ENCODE data around the gene LMTK2.
A peak's percentile ranks its signal among the peaks of the same experiment; 100 is the strongest.

LMTK2 gene

DNA sequence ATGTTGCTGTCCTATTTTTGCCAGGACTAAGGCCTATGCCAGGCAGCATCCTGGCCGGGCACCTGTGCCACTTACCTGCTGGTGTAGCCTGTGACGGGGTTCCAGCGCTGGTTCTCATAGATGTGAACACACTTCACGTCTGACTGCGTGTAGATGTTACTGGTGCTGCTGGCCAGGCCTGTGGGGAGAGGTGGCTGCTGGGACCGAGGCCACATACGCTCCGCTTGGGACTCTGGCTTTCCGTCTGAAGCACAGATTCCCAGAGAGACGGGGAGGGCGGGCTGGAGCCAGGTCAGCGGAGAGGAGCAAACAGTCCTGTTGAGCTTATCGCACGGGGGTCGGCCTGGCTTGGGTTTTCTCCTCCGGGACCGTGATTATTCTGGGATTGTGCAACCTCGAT, 121.3 kb downstream of the LMTK2 start:
- H3K27me3 ChIP-seq (replicated peaks; ENCODE audit: control insufficient read depth, insufficient read depth, low read length) = no peaks in the 10 kb centered on the region
- peaks cover 11% of the 10 kb centered on the region for H3K36me3 ChIP-seq (ENCODE audit: control insufficient read depth, insufficient read depth, low read length, severe bottlenecking)
- no peak for DNase-seq (ENCODE audit: low read depth)
- no peaks in the 10 kb centered on the region for H3K4me1 ChIP-seq (ENCODE audit: control insufficient read depth, insufficient read depth, low read length)
- H3K9ac ChIP-seq (ENCODE audit: low read length) = no peak overlapping the region
- no peaks in the 10 kb centered on the region for H3K9me3 ChIP-seq (ENCODE audit: control insufficient read depth, low read length)
- H3K4me3 ChIP-seq (ENCODE audit: low read length) = no peak overlapping the region

DNA sequence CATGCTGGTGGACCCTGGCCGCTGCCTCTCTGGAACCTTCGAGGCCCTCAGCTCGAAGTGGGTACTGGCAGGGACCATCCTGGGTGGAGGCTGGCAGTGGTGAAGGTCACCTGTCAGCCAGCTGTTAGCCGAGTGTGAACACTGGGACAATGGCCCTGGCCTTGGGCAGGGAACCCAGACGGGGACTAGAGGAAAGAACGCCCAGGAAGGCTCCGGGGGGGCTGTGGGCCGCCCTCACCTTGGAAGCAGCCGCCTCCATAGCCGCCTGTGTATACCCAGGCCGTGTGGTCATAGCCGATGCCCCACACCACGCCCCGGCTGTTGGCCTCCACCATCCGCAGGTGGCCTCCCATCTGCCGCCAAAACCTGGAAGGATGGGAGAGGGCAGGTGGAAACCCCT, 122.1 kb downstream of the LMTK2 start:
- Histone ChIP-seq H3K36me3 (ENCODE audit: control insufficient read depth, insufficient read depth, low read length, severe bottlenecking) (peaks cover 11% of the 10 kb centered on the region), H3K9me3 (ENCODE audit: control insufficient read depth, low read length) (no peaks in the 10 kb centered on the region), H3K4me3 (ENCODE audit: low read length) (no peak overlapping the region), H3K4me1 (ENCODE audit: control insufficient read depth, insufficient read depth, low read length) (no peaks in the 10 kb centered on the region), H3K27me3 (replicated peaks; ENCODE audit: control insufficient read depth, insufficient read depth, low read length) (no peaks in the 10 kb centered on the region), H3K9ac (ENCODE audit: low read length) (no peak overlapping the region)
- no peak for DNase-seq (ENCODE audit: low read depth)

DNA sequence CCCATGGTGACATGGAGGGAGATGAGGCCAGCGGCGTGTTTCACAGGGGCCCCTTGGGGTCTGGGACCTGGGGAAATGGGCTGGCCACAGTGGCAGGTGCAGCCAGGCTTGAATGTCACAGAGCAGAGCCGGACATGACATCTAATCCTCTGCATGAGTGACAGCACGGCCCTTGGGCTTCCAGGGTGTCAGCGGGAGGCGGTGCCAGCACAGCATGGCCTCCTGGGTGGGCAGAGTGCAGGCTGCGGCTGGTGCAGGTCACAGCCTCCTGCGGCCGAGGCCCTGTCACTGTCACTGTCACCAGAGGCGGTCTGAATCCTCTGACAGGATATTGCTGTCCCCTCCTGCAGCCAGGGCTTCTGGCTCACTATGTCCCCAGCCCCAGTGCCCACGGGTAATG, 122.8 kb downstream of the LMTK2 start:
- Histone ChIP-seq H3K36me3 (ENCODE audit: control insufficient read depth, insufficient read depth, low read length, severe bottlenecking) (peaks cover 11% of the 10 kb centered on the region), H3K9me3 (ENCODE audit: control insufficient read depth, low read length) (no peaks in the 10 kb centered on the region), H3K9ac (ENCODE audit: low read length) (no peak overlapping the region), H3K4me1 (ENCODE audit: control insufficient read depth, insufficient read depth, low read length) (no peaks in the 10 kb centered on the region), H3K27me3 (replicated peaks; ENCODE audit: control insufficient read depth, insufficient read depth, low read length) (no peaks in the 10 kb centered on the region), H3K4me3 (ENCODE audit: low read length) (no peak overlapping the region)
- no peak for DNase-seq (ENCODE audit: low read depth)

DNA sequence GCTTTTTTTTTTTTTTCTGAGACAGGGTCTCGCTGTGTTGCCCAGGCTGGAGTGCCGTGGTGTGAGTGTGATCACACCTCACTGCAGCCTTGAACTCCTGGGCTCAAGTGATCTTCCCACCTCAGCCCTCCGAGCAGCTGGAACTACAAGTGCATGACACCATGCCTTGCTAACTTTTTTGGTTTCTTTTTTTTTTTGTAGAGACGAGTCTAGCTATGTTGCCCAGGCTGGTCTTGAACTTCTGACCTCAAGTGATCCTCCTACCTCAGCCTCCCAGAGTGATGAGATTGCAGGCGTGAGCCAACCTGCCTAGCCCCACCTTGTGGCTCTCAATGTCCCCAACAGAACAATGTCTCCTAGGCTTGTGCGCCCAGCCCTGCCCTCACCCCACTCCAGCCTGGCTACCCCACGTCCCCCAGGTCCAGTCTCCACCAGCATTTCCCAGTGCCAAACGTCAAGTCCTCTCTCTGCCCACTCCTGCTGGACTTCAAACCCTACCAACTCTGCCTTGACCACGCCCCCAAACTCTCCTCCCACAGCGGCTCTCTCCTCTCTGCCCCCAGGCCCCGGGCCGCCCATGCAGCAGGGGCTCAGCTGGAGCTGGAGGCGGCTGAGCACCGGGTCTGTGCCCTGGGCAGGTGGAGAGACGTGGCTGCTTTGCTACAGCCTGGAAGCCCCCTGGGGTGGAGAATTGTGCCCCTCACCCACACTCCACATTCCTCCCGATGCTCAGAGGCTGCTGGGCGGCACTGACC, 123.5 kb downstream of the LMTK2 start:
- no peak overlapping the region for H3K4me3 ChIP-seq (ENCODE audit: low read length)
- no peaks in the 10 kb centered on the region for H3K9me3 ChIP-seq (ENCODE audit: control insufficient read depth, low read length)
- H3K9ac ChIP-seq (ENCODE audit: low read length) = no peak overlapping the region
- no peaks in the 10 kb centered on the region for H3K27me3 ChIP-seq (replicated peaks; ENCODE audit: control insufficient read depth, insufficient read depth, low read length)
- H3K4me1 ChIP-seq (ENCODE audit: control insufficient read depth, insufficient read depth, low read length) = no peaks in the 10 kb centered on the region
- DNase-seq (ENCODE audit: low read depth) = no peak
- H3K36me3 ChIP-seq (ENCODE audit: control insufficient read depth, insufficient read depth, low read length, severe bottlenecking) = peaks cover 11% of the 10 kb centered on the region

DNA sequence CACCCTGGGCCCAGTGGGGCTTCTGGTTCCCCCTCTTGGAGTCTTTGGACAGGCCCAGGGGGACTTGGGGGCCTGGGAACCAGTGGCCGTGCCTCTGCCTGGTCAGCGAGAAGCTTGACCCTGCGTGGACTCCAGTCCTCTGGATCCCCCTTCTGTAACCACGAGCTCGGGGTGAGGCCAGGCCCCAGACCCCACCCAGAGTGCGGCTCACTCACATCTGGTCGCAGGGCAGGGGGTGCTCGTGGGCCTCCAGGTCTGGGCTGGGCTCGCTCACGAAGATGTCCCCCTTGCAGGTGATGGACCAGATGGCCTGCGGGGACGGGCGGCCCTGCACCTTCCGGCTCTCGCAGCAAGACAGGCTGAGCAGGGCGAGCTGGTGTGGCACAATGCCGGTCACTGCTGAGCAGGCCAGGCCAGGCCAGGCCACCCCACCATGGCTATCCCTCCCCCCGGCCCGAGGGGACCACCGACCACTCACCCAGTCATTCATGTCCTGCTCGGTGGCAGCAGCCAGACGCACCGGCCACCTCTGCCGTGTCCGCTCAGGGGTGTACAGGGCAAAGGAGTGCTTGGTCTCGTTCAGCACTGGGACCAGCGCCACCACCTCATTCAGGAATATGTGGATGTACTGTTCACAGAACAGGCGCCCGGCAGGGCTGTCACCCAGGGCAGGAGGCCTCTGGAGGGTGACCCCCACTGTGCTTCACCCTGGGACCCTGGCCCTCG, 124.2 kb downstream of the LMTK2 start:
- Histone ChIP-seq H3K27me3 (replicated peaks; ENCODE audit: control insufficient read depth, insufficient read depth, low read length) (no peaks in the 10 kb centered on the region), H3K9me3 (ENCODE audit: control insufficient read depth, low read length) (no peaks in the 10 kb centered on the region), H3K4me3 (ENCODE audit: low read length) (no peak overlapping the region), H3K9ac (ENCODE audit: low read length) (no peak overlapping the region), H3K36me3 (ENCODE audit: control insufficient read depth, insufficient read depth, low read length, severe bottlenecking) (peaks cover 9% of the 10 kb centered on the region), H3K4me1 (ENCODE audit: control insufficient read depth, insufficient read depth, low read length) (no peaks in the 10 kb centered on the region)
- DNase-seq (ENCODE audit: low read depth) = no peak

DNA sequence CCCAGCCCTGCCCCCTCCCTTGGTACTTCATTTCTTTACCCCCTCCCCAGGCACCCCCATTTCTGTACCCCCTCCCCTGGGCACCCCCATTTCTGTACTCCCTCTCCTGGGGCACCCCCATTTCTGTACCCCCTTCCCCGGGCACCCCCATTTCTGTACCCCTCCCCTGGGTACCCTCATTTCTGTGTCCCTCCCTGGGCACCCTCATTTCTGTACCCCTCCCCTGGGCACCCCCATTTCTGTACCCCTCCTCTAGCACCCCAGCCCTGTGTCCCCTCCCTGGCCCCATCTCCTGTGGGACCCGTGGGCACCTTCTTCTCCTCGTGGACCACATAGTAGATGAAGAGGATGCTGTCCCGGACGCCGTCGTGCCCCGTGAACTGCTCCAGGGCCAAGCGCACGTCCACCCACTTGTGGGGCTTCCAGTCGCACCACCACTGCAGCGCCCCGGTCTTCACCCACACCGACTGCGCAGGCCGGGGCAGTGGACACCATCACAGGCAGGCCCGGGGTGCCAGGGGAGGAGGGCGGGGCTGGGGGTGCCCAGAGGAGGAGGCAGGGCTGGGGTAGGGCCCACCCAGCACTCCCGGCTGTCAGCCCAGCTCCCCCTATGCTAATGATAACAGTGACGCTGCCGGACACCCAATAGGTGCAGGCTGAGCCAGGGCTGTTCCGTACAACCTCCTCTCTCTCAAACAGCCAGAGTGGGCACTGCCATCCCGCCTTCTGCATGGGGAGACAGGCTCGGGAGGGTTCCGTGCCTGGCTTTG, 125.0 kb downstream of the LMTK2 start:
- H3K4me1 ChIP-seq (ENCODE audit: control insufficient read depth, insufficient read depth, low read length) = no peaks in the 10 kb centered on the region
- H3K27me3 ChIP-seq (replicated peaks; ENCODE audit: control insufficient read depth, insufficient read depth, low read length) = no peaks in the 10 kb centered on the region
- H3K4me3 ChIP-seq (ENCODE audit: low read length) = no peak overlapping the region
- no peak for DNase-seq (ENCODE audit: low read depth)
- peaks cover 8% of the 10 kb centered on the region for H3K36me3 ChIP-seq (ENCODE audit: control insufficient read depth, insufficient read depth, low read length, severe bottlenecking)
- no peaks in the 10 kb centered on the region for H3K9me3 ChIP-seq (ENCODE audit: control insufficient read depth, low read length)
- H3K9ac ChIP-seq (ENCODE audit: low read length) = no peak overlapping the region

DNA sequence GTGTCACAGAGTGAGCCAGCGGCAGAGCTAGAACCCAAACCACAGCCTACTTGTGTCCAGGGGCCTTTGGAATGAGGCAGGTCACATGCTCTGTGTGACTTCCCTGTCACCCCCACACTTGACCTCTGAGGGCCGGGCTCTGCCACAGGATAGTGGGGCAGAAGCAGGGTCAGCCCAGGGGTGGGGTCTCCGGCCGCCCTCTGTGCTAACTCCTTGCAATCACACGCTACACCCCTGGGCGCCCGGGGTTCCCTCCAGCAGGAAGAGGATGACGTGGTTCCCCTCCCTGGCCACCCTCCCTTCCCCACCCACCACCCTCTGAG, 125.6 kb downstream of the LMTK2 start:
- H3K36me3 ChIP-seq (ENCODE audit: control insufficient read depth, insufficient read depth, low read length, severe bottlenecking) = peaks cover 8% of the 10 kb centered on the region
- H3K9ac ChIP-seq (ENCODE audit: low read length) = no peak overlapping the region
- no peaks in the 10 kb centered on the region for H3K9me3 ChIP-seq (ENCODE audit: control insufficient read depth, low read length)
- no peak for DNase-seq (ENCODE audit: low read depth)
- H3K4me3 ChIP-seq (ENCODE audit: low read length) = no peak overlapping the region
- no peaks in the 10 kb centered on the region for H3K27me3 ChIP-seq (replicated peaks; ENCODE audit: control insufficient read depth, insufficient read depth, low read length)
- H3K4me1 ChIP-seq (ENCODE audit: control insufficient read depth, insufficient read depth, low read length) = no peaks in the 10 kb centered on the region

DNA sequence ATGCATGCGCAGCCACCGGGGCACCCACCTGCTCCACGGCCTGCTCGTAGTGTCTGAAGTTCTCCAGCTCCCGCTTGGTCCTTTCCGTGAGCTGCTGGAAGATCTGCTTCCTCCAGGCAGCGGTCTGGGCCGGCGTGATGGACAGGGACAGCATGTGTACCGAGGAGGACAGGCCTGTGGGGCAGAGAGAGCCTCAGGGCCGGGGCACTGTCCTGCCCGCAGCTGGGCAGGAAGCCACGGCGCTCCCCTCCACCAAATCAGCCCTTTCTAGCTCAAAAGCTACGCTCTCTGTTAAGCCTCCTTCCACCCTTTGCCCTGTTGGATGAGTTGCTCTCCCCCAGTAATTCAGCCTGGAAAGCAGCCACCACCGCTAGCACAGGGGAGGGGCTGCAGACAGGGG, 126.1 kb downstream of the LMTK2 start:
- H3K27me3 ChIP-seq (replicated peaks; ENCODE audit: control insufficient read depth, insufficient read depth, low read length) = no peaks in the 10 kb centered on the region
- H3K9ac ChIP-seq (ENCODE audit: low read length) = no peak overlapping the region
- H3K4me3 ChIP-seq (ENCODE audit: low read length) = no peak overlapping the region
- no peaks in the 10 kb centered on the region for H3K4me1 ChIP-seq (ENCODE audit: control insufficient read depth, insufficient read depth, low read length)
- DNase-seq (ENCODE audit: low read depth) = no peak
- H3K9me3 ChIP-seq (ENCODE audit: control insufficient read depth, low read length) = no peaks in the 10 kb centered on the region
- H3K36me3 ChIP-seq (ENCODE audit: control insufficient read depth, insufficient read depth, low read length, severe bottlenecking) = peaks cover 8% of the 10 kb centered on the region

DNA sequence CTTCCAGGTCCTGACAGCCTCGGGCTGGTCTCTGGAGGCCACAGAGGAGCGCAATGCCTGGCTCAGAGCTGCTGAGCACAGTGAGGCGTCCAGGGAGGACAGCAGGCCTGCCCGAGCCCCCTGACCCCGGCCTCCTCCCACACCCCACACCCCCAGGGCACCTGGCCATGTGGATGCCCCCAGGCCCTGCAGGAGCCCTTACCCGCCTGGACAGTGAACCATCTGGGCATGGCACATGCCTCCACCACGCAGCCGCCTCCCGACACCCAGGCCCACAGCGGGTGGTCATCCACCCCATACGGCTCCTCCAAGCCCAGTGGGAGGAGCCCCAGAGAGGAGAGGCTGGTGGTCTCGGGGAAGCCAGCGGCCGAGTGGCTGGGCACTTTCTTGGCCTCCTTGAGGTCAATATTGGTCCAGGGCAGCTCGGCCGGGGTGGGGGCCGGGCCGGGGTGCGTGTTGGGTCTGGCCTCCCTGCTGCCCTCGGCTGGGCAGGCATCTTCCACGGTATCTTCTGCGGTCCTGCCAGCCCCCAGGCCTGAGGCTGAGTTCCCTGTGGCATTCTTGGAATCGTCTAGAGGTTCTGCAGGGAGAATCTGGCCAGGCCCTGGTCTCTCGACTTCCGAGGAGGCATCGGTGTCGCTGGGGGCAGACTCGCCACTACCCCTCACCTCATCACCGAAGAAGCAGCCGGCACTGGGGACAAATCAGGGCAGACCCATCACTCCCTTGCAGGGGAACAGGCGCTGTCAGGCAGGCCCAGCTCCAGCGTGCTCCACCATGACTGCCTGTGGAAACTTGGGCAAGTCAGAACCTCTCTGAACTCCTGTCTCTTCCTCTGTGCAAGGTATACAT, 126.8 kb downstream of the LMTK2 start:
- no peak for DNase-seq (ENCODE audit: low read depth)
- H3K4me3 ChIP-seq (ENCODE audit: low read length) = no peak overlapping the region
- no peaks in the 10 kb centered on the region for H3K9me3 ChIP-seq (ENCODE audit: control insufficient read depth, low read length)
- peaks cover 5% of the 10 kb centered on the region for H3K36me3 ChIP-seq (ENCODE audit: control insufficient read depth, insufficient read depth, low read length, severe bottlenecking)
- H3K4me1 ChIP-seq (ENCODE audit: control insufficient read depth, insufficient read depth, low read length) = no peaks in the 10 kb centered on the region
- no peaks in the 10 kb centered on the region for H3K27me3 ChIP-seq (replicated peaks; ENCODE audit: control insufficient read depth, insufficient read depth, low read length)
- no peak overlapping the region for H3K9ac ChIP-seq (ENCODE audit: low read length)

DNA sequence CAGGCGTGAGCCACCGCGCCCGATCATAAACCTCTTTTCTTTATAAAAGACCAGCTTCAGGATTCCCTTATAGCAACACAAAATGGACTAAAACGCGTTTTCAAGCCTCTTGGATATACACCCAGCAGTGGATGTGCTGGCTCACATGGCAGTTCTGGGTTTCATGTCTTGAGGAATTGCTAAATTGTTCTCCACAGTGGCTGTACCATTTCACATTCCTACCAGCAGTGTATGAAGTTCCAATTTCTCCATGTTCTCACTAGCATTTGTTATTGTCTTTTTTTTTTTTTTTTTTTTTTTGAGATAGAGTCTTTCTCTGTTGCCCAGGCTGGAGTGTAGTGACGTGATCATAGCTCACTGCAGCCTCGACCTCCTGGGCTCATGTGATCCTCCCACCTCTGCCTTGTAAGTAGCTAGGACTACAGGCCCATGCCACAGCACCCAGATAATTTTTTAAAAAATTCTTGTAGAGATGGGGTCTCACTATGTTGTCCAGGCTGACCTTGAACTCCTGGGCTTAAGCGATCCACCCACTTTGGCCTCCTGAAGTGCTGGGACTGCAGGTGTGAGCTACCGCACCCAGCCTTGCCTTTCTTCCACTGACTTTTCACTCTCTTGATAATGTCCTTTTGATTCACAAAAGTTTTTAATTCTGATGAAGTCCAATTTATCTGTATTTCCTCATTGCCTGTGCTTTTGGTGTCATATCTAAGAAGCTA, 127.9 kb downstream of the LMTK2 start:
- Histone ChIP-seq H3K4me1 (ENCODE audit: control insufficient read depth, insufficient read depth, low read length) (no peaks in the 10 kb centered on the region), H3K36me3 (ENCODE audit: control insufficient read depth, insufficient read depth, low read length, severe bottlenecking) (peaks cover 2% of the 10 kb centered on the region), H3K9ac (ENCODE audit: low read length) (no peak overlapping the region), H3K9me3 (ENCODE audit: control insufficient read depth, low read length) (no peaks in the 10 kb centered on the region), H3K4me3 (ENCODE audit: low read length) (no peak overlapping the region), H3K27me3 (replicated peaks; ENCODE audit: control insufficient read depth, insufficient read depth, low read length) (no peaks in the 10 kb centered on the region)
- DNase-seq (ENCODE audit: low read depth) = peak; percentile 39
